Transverse colon (tissue), 4 donors: ENCODE measurements around the gene ZBTB26.

Experiments used
- POLR2AphosphoS5 ChIP-seq, 3 donors: sonication (generic); formaldehyde crosslinking; IDR thresholded peaks; one replicate each; pipeline ENCODE4 v1.6.1; 2016; ENCODE audit warnings: antibody characterized with exemption in 3 of 3
- TF ChIP-seq, protein P1 (sequence below), 5 experiments: fragments of 200-600 bp in 3 of 5; fragments of 450-650 bp in 2 of 5; sonication (generic) in 3 of 5; IDR thresholded peaks; 1 replicate in 2 of 5; 2 replicates in 3 of 5; pipeline ENCODE4 v1.5.1; 2016 to 2017; ENCODE audit warnings: antibody characterized with exemption in 5 of 5, inconsistent platforms in 3 of 5, mild to moderate bottlenecking in 2 of 5, moderate library complexity in 1 of 5

GRCh38 chr9:122954253-122954691 is 23.0 kb upstream of the ZBTB26 start:
- TF ChIP-seq, protein P1, sequence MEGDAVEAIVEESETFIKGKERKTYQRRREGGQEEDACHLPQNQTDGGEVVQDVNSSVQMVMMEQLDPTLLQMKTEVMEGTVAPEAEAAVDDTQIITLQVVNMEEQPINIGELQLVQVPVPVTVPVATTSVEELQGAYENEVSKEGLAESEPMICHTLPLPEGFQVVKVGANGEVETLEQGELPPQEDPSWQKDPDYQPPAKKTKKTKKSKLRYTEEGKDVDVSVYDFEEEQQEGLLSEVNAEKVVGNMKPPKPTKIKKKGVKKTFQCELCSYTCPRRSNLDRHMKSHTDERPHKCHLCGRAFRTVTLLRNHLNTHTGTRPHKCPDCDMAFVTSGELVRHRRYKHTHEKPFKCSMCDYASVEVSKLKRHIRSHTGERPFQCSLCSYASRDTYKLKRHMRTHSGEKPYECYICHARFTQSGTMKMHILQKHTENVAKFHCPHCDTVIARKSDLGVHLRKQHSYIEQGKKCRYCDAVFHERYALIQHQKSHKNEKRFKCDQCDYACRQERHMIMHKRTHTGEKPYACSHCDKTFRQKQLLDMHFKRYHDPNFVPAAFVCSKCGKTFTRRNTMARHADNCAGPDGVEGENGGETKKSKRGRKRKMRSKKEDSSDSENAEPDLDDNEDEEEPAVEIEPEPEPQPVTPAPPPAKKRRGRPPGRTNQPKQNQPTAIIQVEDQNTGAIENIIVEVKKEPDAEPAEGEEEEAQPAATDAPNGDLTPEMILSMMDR (IDR thresholded peaks at IDR 0.05), result no peak
- TF ChIP-seq POLR2AphosphoS5 (IDR thresholded peaks at IDR 0.05), result no peak
